Nephron (organoid): ENCODE results near the gene DSG4.

Source experiments
- H3K27ac Mint-ChIP-seq, 3 experiments: 2 replicates each; pipeline ENCODE4 v1.8.0; 2020; ENCODE audit warnings: mixed read lengths in 3 of 3, mild to moderate bottlenecking in 2 of 3, moderate library complexity in 1 of 3
- H3K27me3 Mint-ChIP-seq: 2 replicates; pipeline ENCODE4 v1.8.0; 2021; ENCODE audit warnings: low read depth, mild to moderate bottlenecking, moderate library complexity, mixed read lengths
- H3K36me3 Mint-ChIP-seq: 2 replicates; pipeline ENCODE4 v1.8.0; 2020; ENCODE audit warnings: low read depth, mixed read lengths
- H3K4me1 Mint-ChIP-seq: 2 replicates; pipeline ENCODE4 v1.8.0; 2020; ENCODE audit warnings: mixed read lengths
- H3K4me3 Mint-ChIP-seq, 3 experiments: 2 replicates each; pipeline ENCODE4 v1.8.0; 2020; ENCODE audit warnings: mild to moderate bottlenecking in 3 of 3, mixed read lengths in 3 of 3, moderate library complexity in 2 of 3
- H3K9me3 Mint-ChIP-seq: 2 replicates; pipeline ENCODE4 v1.8.0; 2020; ENCODE audit warnings: mixed read lengths
- CTCF ChIP-seq, 3 experiments: fragments of 200-600 bp; sonication (generic); IDR thresholded peaks; one replicate each; pipeline ENCODE4 v1.5.0; 2021; ENCODE audit warnings: antibody characterized with exemption in 3 of 3; ENCODE audit not compliant: unreplicated experiment in 3 of 3

The DSG4 gene

DNA sequence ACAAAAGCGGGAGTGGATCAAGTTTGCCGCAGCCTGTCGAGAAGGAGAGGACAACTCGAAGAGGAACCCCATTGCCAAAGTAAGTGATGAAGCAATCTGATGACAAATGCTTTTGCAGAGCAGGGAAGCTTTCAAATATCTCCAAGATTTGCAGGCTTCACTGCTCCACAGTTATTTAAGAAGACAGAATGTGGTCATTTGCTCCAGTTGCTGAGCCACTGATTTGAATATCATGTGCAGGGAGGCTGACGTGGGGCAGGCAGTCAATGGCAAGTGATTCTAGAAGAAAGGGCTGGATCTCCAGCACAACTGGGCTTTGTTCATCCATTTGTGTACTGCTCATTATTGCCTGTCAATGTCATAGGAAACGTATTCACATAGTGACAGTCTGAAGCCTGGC lies 10.2 kb downstream of the DSG4 start:
- Mint-ChIP-seq H3K4me1 (peaks cover 14% of the 10 kb centered on the region), H3K9me3 (no peaks in the 10 kb centered on the region), H3K27ac (peak overlapping the region in 2 of 3 experiments; percentile 39 to 40), H3K36me3 (no peaks in the 10 kb centered on the region), H3K4me3 (no peak overlapping the region), H3K27me3 (peaks cover 6% of the 10 kb centered on the region)
- no peak for TF ChIP-seq CTCF (IDR thresholded peaks at IDR 0.05; ENCODE audit: unreplicated experiment in 3 of 3)

GRCh38 chr18:31393286-31393685 lies 16.7 kb downstream of the DSG4 start:
- Mint-ChIP-seq H3K27me3 (no peaks in the 10 kb centered on the region), H3K36me3 (no peaks in the 10 kb centered on the region)
- no peak for TF ChIP-seq CTCF (IDR thresholded peaks at IDR 0.05; ENCODE audit: unreplicated experiment in 3 of 3)

DNA sequence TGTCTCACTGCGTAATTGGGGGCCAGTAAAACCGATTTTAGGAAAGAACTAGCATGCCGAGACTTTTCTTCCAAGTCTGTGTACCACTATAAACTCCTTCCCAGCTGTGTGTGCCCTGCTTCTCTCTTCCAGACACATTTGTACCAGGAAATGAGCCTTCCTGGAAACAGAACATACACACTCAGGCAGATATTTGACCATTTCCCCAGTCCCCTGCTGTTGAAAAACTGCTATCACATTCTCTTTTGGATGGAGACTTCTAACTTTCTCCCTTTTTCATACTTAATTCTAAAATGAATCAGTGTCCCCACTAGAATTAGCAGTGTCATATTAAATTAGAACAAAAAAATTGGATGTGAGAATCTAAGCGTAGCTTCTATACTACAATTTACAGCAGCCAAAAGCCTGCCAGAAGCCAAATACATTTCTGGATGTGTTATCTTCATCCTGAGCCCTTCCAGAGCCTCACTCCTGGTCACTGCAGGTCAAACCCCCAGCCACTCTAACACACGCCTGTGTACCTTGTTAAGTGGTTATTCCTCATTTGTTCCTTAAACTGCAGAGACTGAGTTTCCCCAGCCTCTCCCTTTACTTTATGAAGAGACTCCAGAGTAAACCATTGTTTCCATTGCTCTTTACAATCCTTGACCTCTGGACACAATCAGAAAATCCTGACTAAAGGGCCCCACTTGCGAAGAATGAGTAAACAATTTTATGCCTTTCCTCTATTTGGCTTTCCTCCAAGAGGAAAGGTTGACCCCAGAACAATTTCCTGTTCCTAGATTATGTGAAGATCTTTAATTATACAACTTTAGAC lies 20.4 kb downstream of the DSG4 start:
- Mint-ChIP-seq H3K9me3 (no peaks in the 10 kb centered on the region), H3K27me3 (no peaks in the 10 kb centered on the region), H3K4me3 (no peak overlapping the region), H3K4me1 (peaks cover 44% of the 10 kb centered on the region), H3K27ac (peak overlapping the region; percentile 48 to 50 (median 49)), H3K36me3 (no peaks in the 10 kb centered on the region)
- TF ChIP-seq CTCF (IDR thresholded peaks at IDR 0.05; ENCODE audit: unreplicated experiment in 3 of 3) = no peak

More at GRCh38 chr18:31393286-31393685, 16.7 kb downstream of the DSG4 start:
- H3K4me1 Mint-ChIP-seq = peaks cover 25% of the 10 kb centered on the region
- no peak overlapping the region for H3K4me3 Mint-ChIP-seq
- H3K27ac Mint-ChIP-seq = peak overlapping the region in 1 of 3 experiments; percentile 13
- no peaks in the 10 kb centered on the region for H3K9me3 Mint-ChIP-seq

DNA sequence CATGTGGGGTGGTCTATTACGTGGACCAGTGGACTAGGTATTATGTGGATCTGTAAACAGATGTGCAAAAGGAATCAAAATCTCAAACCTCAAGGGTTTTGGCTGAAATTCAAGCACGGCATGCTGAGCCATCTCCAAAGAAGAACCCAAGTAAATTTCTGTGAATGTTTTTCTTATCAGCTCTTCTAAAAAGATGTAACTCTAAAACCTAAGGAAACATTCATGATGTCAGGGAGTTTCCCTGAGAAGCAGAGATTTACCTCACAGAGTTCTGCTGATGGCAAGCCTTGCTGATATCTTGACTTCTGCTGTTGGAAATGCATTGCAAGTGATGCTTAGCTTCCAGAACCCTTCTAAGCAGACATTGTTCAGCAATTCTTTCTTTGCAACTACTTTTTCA lies 21.6 kb downstream of the DSG4 start:
- Mint-ChIP-seq H3K27me3 (no peaks in the 10 kb centered on the region), H3K9me3 (no peaks in the 10 kb centered on the region), H3K36me3 (no peaks in the 10 kb centered on the region), H3K27ac (no peak overlapping the region), H3K4me1 (peaks cover 39% of the 10 kb centered on the region), H3K4me3 (no peak overlapping the region)
- TF ChIP-seq CTCF (IDR thresholded peaks at IDR 0.05; ENCODE audit: unreplicated experiment in 3 of 3) = no peak

DNA sequence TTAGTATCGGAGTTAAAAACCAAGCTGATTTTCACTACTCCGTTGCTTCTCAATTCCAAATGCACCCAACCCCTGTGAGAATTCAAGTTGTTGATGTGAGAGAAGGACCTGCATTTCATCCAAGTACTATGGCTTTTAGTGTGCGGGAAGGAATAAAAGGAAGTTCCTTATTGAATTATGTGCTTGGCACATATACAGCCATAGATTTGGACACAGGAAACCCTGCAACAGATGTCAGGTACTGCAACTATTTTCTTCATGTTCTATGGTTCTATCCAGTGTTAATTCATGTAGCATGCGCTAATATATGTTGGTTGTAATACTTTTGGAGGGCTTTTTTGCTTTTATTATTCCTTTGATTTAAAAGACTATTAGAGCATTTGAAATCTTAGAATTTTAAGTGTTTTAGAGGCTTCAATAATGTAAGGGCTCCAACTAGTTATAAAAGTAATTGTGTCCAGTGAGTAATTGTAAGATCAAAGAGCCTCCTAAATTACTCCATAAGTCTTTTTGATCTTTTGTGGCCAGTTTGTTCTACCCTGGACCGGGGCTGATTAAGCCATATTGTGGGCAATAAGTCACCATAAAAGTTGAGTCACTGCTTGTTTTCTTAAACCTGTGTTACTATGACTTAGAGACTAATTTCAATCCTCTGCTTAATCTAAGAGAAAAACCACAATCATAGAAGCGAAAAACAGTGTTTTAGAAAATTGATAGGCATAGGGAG lies 22.9 kb downstream of the DSG4 start:
- Mint-ChIP-seq H3K4me3 (no peak overlapping the region), H3K36me3 (no peaks in the 10 kb centered on the region), H3K9me3 (no peaks in the 10 kb centered on the region), H3K27me3 (no peaks in the 10 kb centered on the region), H3K4me1 (peaks cover 39% of the 10 kb centered on the region), H3K27ac (peak overlapping the region; percentile 45 to 67 (median 47))
- TF ChIP-seq CTCF (IDR thresholded peaks at IDR 0.05; ENCODE audit: unreplicated experiment in 3 of 3) = no peak
